CD4-positive, alpha-beta memory T cell (primary cell): ENCODE measurements around the gene ULK4. TPM values are rescaled to one million over a fixed set of nuclear protein-coding genes. Genes with fewer than 3 reads are reported as not detected.

Experiments used
- CTCF ChIA-PET: fragments of 350-600 bp; sonication (Branson Sonifier 250); formaldehyde crosslinking; loops from one replicate; lab custom pipeline; 2021; ENCODE audit warnings: inconsistent platforms; ENCODE audit not compliant: partially characterized antibody; lab: Charles Lee
- POLR2A ChIA-PET: fragments of 350-600 bp; sonication (Branson Sonifier 250); formaldehyde crosslinking; loops from one replicate; lab custom pipeline; 2021; ENCODE audit not compliant: partially characterized antibody; lab: Charles Lee
- DNase-seq, 5 donors: peaks; one replicate each; pipeline versions ENCODE4 v3.0.0 to v3.0.0-alpha.2; 2020 to 2022; ENCODE audit warnings: mixed read lengths in 1 of 5
- H3K27ac ChIP-seq: one replicate; pipeline ENCODE4 v1.7.0; 2013; ENCODE audit warnings: low read depth, low read length
- H3K27me3 ChIP-seq: 2 replicates; pipeline ENCODE4 v1.7.0; 2013; ENCODE audit warnings: mild to moderate bottlenecking, low read length, moderate library complexity; ENCODE audit not compliant: insufficient read depth
- H3K36me3 ChIP-seq: 2 replicates; pipeline ENCODE4 v1.7.0; 2013; ENCODE audit warnings: mild to moderate bottlenecking, low read length, moderate library complexity; ENCODE audit not compliant: insufficient read depth
- H3K4me1 ChIP-seq: 2 replicates; pipeline ENCODE4 v1.7.0; 2013; ENCODE audit warnings: mild to moderate bottlenecking, low read length, moderate library complexity; ENCODE audit not compliant: insufficient read depth
- H3K4me3 ChIP-seq, 2 donors: one replicate each; pipeline ENCODE4 v1.7.0; 2013; ENCODE audit warnings: low read length in 2 of 2, mild to moderate bottlenecking in 1 of 2
- H3K9me3 ChIP-seq, 2 donors: one replicate each; pipeline ENCODE4 v1.7.0; 2013; ENCODE audit warnings: low read length in 2 of 2, control low read depth in 1 of 2; ENCODE audit not compliant: control insufficient read depth in 1 of 2
- H3K27ac Mint-ChIP-seq, 7 donors: one replicate each; pipeline ENCODE4 v1.8.0; 2020 to 2021; ENCODE audit warnings: mixed read lengths in 7 of 7, mild to moderate bottlenecking in 6 of 7, inconsistent platforms in 3 of 7, moderate library complexity in 3 of 7
- H3K27me3 Mint-ChIP-seq, 2 donors: one replicate each; pipeline ENCODE4 v1.8.0; 2020 to 2021; ENCODE audit warnings: mixed read lengths in 2 of 2
- H3K36me3 Mint-ChIP-seq, 2 donors: one replicate each; pipeline ENCODE4 v1.8.0; 2020 to 2021; ENCODE audit warnings: mixed read lengths in 2 of 2, inconsistent platforms in 1 of 2, mild to moderate bottlenecking in 1 of 2
- H3K4me1 Mint-ChIP-seq, 4 donors: one replicate each; pipeline ENCODE4 v1.8.0; 2020 to 2021; ENCODE audit warnings: mixed read lengths in 4 of 4, mild to moderate bottlenecking in 1 of 4
- H3K4me3 Mint-ChIP-seq, 8 donors: one replicate each; pipeline ENCODE4 v1.8.0; 2020 to 2021; ENCODE audit warnings: mixed read lengths in 8 of 8, mild to moderate bottlenecking in 7 of 8, moderate library complexity in 6 of 8, inconsistent platforms in 3 of 8
- H3K9me3 Mint-ChIP-seq, 8 donors: one replicate each; pipeline ENCODE4 v1.8.0; 2020 to 2021; ENCODE audit warnings: mixed read lengths in 8 of 8, mild to moderate bottlenecking in 5 of 8, inconsistent platforms in 3 of 8, moderate library complexity in 1 of 8
- intact Hi-C: fragments of 100-400 bp; cut with micrococcal nuclease; formaldehyde crosslinking; loops from one replicate; pipeline ENCODE4 v1.15.1; 2023
- polyA plus RNA-seq, 2 donors: library from polyadenylated mRNA; unstranded; fragments of 300-500 nt; fragmentation: Illumina TruSeq; gene quantifications; one replicate each; pipeline ENCODE4 v1.2.3, GENCODE V29; 2021
- total RNA-seq, 2 experiments: library from RNA; stranded (reverse); gene quantifications; one replicate each; pipeline ENCODE4 v1.2.3, GENCODE V29; 2021

Gene ULK4
- total and polyA plus RNA-seq, 4 experiments from 2014 or later: 6.3 to 29.1 (median 19.2) TPM

DNA sequence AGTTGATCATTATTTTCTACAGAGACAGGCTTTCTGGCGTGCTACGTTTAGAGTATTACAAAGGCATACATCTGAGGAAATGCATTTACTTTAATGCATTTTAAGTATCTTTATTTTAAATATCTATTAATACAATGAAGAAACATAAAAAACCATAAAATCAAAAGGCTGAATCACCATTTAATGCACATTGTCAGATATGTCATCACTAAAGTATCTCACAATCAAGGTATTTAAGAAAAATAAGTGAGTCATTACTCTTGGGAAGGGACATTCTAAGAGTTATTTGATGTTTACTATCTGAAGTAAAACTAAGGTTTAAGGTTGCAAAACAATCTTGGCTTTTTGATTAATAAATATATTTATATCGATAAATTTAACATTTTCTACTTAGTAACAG, 660.4 kb downstream of the ULK4 start:
- Mint-ChIP-seq H3K27me3 (no peaks in the 10 kb centered on the region), H3K4me1 (peaks cover 0 to 3% (median 0%) of the 10 kb centered on the region in 4 donors), H3K9me3 (peaks cover 0 to 2% (median 0%) of the 10 kb centered on the region in 8 donors), H3K27ac (no peak overlapping the region), H3K36me3 (no peaks in the 10 kb centered on the region), H3K4me3 (no peak overlapping the region)
- ChIA-PET POLR2A (no interaction called here), CTCF (no interaction called here)
- Histone ChIP-seq H3K27me3 (no peaks in the 10 kb centered on the region), H3K9me3 (no peaks in the 10 kb centered on the region), H3K36me3 (no peaks in the 10 kb centered on the region), H3K27ac (no peak overlapping the region), H3K4me3 (no peak overlapping the region), H3K4me1 (no peaks in the 10 kb centered on the region)
- intact Hi-C loops: no loop called here
- no peak for DNase-seq

DNA sequence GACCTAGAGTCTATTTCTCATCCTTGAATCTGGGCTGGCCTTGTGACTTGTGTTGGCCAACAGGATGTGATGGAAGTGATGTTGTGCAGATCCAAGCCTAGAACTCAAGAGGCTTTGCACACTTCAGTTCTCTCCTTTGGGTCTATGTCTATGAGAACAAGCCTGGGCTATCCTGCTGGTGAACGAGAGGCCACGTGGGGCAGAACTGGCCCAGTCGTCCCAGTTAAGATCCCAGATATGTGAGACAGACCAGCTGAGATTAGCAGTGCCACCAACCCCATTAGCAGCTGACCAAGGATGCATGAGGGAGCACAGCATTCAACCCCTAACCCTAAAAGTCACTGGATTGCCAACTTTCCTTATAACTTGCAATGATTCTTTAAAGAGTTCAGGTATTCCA, 662.9 kb downstream of the ULK4 start:
- no peaks in the 10 kb centered on the region for H3K4me1 ChIP-seq
- no peaks in the 10 kb centered on the region for H3K9me3 ChIP-seq
- H3K27me3 ChIP-seq: no peaks in the 10 kb centered on the region
- no peak overlapping the region for H3K27ac ChIP-seq
- H3K36me3 ChIP-seq: no peaks in the 10 kb centered on the region
- H3K27ac Mint-ChIP-seq: no peak overlapping the region
- intact Hi-C loops: no loop called here
- H3K36me3 Mint-ChIP-seq: no peaks in the 10 kb centered on the region
- no peak overlapping the region for H3K4me3 ChIP-seq
- no peak overlapping the region for H3K4me3 Mint-ChIP-seq
- H3K27me3 Mint-ChIP-seq: no peaks in the 10 kb centered on the region
- H3K4me1 Mint-ChIP-seq: peaks cover 0 to 1% (median 0%) of the 10 kb centered on the region in 4 donors
- ChIA-PET CTCF (no interaction called here), POLR2A (interaction anchor here (0.6 kb wide), 1 partner anchor 100 kb away, joined by 3 read pairs; the partner anchor contains the start of gene CTNNB1)
- no peak for DNase-seq
- peaks cover 0 to 6% (median 0%) of the 10 kb centered on the region in 8 donors for H3K9me3 Mint-ChIP-seq

DNA sequence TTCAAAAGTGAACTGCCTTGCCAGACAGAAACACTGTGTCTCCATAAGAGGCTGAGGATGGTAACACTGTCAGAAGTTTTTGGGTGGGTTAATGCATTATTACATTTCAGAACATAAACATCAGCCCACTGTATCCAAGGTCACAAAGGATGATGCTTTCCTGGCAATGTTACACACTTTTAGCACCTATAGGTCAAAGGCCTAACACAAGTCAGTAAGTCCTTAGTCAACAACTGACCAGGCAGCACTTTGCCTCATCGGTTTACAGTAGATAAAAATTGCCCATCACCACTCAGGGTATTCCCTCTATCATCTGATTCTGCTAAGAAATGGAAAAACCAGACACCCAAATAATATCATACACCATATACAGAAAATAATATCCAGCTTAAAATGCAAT, 664.2 kb downstream of the ULK4 start:
- no peak overlapping the region for H3K4me3 Mint-ChIP-seq
- H3K4me1 Mint-ChIP-seq: peaks cover 0 to 1% (median 0%) of the 10 kb centered on the region in 4 donors
- H3K36me3 Mint-ChIP-seq: no peaks in the 10 kb centered on the region
- peaks cover 0 to 6% (median 0%) of the 10 kb centered on the region in 8 donors for H3K9me3 Mint-ChIP-seq
- POLR2A ChIA-PET: no interaction called here
- intact Hi-C loops: no loop called here
- Histone ChIP-seq H3K4me3 (no peak overlapping the region), H3K27me3 (no peaks in the 10 kb centered on the region), H3K9me3 (no peaks in the 10 kb centered on the region), H3K36me3 (no peaks in the 10 kb centered on the region), H3K27ac (no peak overlapping the region), H3K4me1 (no peaks in the 10 kb centered on the region)
- CTCF ChIA-PET: no interaction called here
- no peak overlapping the region for H3K27ac Mint-ChIP-seq
- no peaks in the 10 kb centered on the region for H3K27me3 Mint-ChIP-seq
- DNase-seq: no peak

DNA sequence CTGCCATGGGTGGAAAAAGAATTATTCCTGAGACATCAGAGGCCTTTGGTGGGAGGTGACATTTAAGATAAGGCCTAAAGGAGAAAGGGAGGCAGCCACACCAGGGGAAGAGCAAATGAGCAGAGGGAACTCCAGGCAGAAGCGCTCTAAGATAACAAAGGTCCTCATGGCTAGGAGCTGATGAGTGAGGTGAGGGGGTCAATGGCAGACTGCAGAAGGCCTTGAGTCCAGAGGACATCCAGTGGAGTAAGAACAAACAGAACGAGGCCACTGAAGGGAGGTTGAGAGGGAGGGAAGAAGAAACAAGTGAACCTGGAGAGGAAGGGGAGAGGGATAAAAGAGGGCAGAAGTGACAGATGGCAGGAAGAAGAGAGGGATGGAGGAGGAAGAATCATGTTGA, 665.3 kb downstream of the ULK4 start:
- no peak overlapping the region for H3K4me3 ChIP-seq
- Mint-ChIP-seq H3K27ac (no peak overlapping the region), H3K27me3 (no peaks in the 10 kb centered on the region), H3K36me3 (no peaks in the 10 kb centered on the region), H3K4me3 (no peak overlapping the region), H3K4me1 (peaks cover 0 to 1% (median 0%) of the 10 kb centered on the region in 4 donors), H3K9me3 (peaks cover 0 to 6% (median 0%) of the 10 kb centered on the region in 8 donors)
- H3K27me3 ChIP-seq: no peaks in the 10 kb centered on the region
- CTCF ChIA-PET: no interaction called here
- intact Hi-C loops: no loop called here
- no peak overlapping the region for H3K27ac ChIP-seq
- no peak for DNase-seq
- POLR2A ChIA-PET: no interaction called here
- no peaks in the 10 kb centered on the region for H3K4me1 ChIP-seq
- no peaks in the 10 kb centered on the region for H3K36me3 ChIP-seq
- no peaks in the 10 kb centered on the region for H3K9me3 ChIP-seq

DNA sequence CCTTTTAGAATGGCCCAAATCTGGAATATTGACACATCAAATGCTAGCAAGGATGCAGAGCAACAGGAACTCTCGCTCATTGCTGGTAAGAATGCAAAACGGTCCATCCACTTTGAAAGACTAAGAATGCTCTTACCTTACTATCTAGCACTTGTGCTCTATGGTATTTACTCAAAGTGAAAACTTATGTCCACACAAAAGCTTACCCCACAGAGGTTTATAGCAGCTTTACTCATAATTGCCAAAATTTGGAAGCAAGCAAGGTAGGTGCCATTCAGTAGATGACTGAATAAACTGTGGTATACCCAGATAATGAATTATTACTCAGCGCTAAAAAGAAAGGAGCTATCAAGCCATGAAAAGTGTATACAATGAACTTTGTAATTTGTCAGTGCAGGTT, 666.2 kb downstream of the ULK4 start:
- Histone ChIP-seq H3K4me3 (no peak overlapping the region), H3K27ac (no peak overlapping the region), H3K27me3 (no peaks in the 10 kb centered on the region), H3K9me3 (no peaks in the 10 kb centered on the region), H3K36me3 (no peaks in the 10 kb centered on the region), H3K4me1 (no peaks in the 10 kb centered on the region)
- CTCF ChIA-PET: no interaction called here
- intact Hi-C loops: no loop called here
- POLR2A ChIA-PET: no interaction called here
- no peak overlapping the region for H3K4me3 Mint-ChIP-seq
- H3K4me1 Mint-ChIP-seq: peaks cover 0 to 1% (median under 1%) of the 10 kb centered on the region in 4 donors
- peaks cover 0 to 6% (median 0%) of the 10 kb centered on the region in 8 donors for H3K9me3 Mint-ChIP-seq
- H3K27ac Mint-ChIP-seq: no peak overlapping the region
- no peaks in the 10 kb centered on the region for H3K27me3 Mint-ChIP-seq
- peaks cover 0 to 6% of the 10 kb centered on the region in 2 donors for H3K36me3 Mint-ChIP-seq
- DNase-seq: no peak

DNA sequence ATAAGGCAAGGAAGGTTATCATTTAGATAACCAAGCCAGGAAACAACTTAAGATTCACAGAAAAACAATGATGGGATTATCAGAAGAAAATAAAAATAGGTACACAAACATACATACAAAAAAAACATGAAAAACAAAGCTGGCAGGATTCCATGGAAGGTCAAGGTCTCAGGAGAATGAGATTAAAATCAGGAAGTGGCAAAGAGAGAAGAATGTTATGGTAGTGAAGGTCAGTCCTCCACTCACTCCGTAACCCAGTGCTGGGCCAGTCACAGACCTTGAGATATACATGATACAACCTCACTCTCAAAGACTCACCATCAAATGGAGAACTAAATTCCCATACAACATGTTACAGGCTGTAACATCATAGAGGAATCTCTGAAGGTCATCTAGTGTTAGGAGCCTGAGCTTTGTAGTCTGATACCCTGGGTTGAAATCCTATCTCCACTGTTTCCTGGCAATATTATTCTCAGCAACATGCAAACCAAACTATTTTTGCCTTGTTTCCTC, 668.7 kb downstream of the ULK4 start:
- Mint-ChIP-seq H3K9me3 (peaks cover 0 to 6% (median 0%) of the 10 kb centered on the region in 8 donors), H3K36me3 (peaks cover 0 to 6% of the 10 kb centered on the region in 2 donors), H3K4me1 (peaks cover 0 to 1% (median 0%) of the 10 kb centered on the region in 4 donors), H3K4me3 (no peak overlapping the region), H3K27ac (no peak overlapping the region), H3K27me3 (no peaks in the 10 kb centered on the region)
- ChIA-PET POLR2A (no interaction called here), CTCF (no interaction called here)
- intact Hi-C loops: no loop called here
- H3K4me3 ChIP-seq: no peak overlapping the region
- H3K36me3 ChIP-seq: no peaks in the 10 kb centered on the region
- no peaks in the 10 kb centered on the region for H3K9me3 ChIP-seq
- no peak overlapping the region for H3K27ac ChIP-seq
- no peak for DNase-seq
- no peaks in the 10 kb centered on the region for H3K27me3 ChIP-seq
- no peaks in the 10 kb centered on the region for H3K4me1 ChIP-seq

DNA sequence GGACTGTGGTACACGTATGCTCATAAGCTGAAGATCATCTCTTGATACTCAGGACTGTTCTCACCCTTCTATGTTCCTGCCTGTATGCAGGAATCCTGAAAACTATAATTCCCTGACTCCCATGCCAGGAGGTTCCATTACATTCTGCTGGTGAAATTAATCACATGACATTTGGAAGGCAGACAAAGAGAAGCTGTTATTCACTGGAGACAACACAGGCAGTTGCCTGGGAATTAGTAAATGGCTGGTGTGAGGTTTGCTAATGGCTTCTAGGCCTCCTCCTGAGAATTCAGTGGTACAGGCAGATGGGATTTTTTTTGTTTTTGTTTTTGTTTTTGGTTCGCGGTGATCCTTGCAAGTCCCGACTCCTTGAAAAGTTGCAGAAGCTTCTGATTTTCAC, 671.2 kb downstream of the ULK4 start:
- H3K27me3 Mint-ChIP-seq: no peaks in the 10 kb centered on the region

More for the DNA sequence above, 671.2 kb downstream of the ULK4 start:
- no peaks in the 10 kb centered on the region for H3K36me3 ChIP-seq
- intact Hi-C loops: no loop called here
- Mint-ChIP-seq H3K36me3 (peaks cover 0 to 6% of the 10 kb centered on the region in 2 donors), H3K4me1 (peaks cover 3 to 11% (median 9%) of the 10 kb centered on the region in 4 donors), H3K9me3 (peaks cover 0 to 3% (median 0%) of the 10 kb centered on the region in 8 donors), H3K4me3 (no peak overlapping the region), H3K27ac (no peak overlapping the region)
- ChIA-PET CTCF (interaction anchor here (1.6 kb wide), 1 partner anchor 710 kb away, joined by 3 read pairs; no protein-coding TSS in a partner anchor), POLR2A (no interaction called here)
- no peaks in the 10 kb centered on the region for H3K27me3 ChIP-seq
- H3K4me1 ChIP-seq: peaks cover 5% of the 10 kb centered on the region
- DNase-seq: no peak
- no peak overlapping the region for H3K4me3 ChIP-seq
- H3K27ac ChIP-seq: no peak overlapping the region
- H3K9me3 ChIP-seq: no peaks in the 10 kb centered on the region
